ENCODE measurements around the gene CYSRT1. TPM values are rescaled to one million over a fixed set of nuclear protein-coding genes. Genes with fewer than 3 reads are reported as not detected.

Gene CYSRT1
- total RNA-seq, 1 donor from 2014 or later: 1.3 TPM

- H3K4me3 Mint-ChIP-seq (ENCODE audit: unreplicated experiment): no peak overlapping the region
- H3K4me1 ChIP-seq (ENCODE audit: insufficient read depth, low read length): peaks cover 9% of the 10 kb centered on the region
- peaks cover 4% of the 10 kb centered on the region for H3K36me3 Mint-ChIP-seq (ENCODE audit: low read depth, unreplicated experiment)
- no peak overlapping the region for H3K27ac ChIP-seq (ENCODE audit: low read depth, low read length)
- H3K27me3 Mint-ChIP-seq (ENCODE audit: low read depth, unreplicated experiment): no peaks in the 10 kb centered on the region
- TF ChIP-seq EZH2 (IDR thresholded peaks at IDR 0.05; ENCODE audit: insufficient read depth, low read length) (no peak), CTCF (IDR thresholded peaks at IDR 0.05; ENCODE audit: insufficient read depth, low read depth, low read length) (no peak)
- H3K9ac ChIP-seq (ENCODE audit: low read length): no peak overlapping the region
- H3K27ac Mint-ChIP-seq (ENCODE audit: unreplicated experiment): no peak overlapping the region
- no peaks in the 10 kb centered on the region for H3K27me3 ChIP-seq (ENCODE audit: insufficient read depth, low read length)
- H4K20me1 ChIP-seq (ENCODE audit: insufficient read depth, low read length): peaks cover 8% of the 10 kb centered on the region
- no peak overlapping the region for H2AFZ ChIP-seq (ENCODE audit: low read depth, low read length)
- peaks cover 6% of the 10 kb centered on the region for H3K4me1 Mint-ChIP-seq (ENCODE audit: low read depth, unreplicated experiment)
- H3K9me3 ChIP-seq (ENCODE audit: insufficient read depth, low read depth, low read length): no peaks in the 10 kb centered on the region
- no peaks in the 10 kb centered on the region for H3K9me3 Mint-ChIP-seq (ENCODE audit: unreplicated experiment)
- no peaks in the 10 kb centered on the region for H3K79me2 ChIP-seq (ENCODE audit: insufficient read depth, low read length)
- DNase-seq (ENCODE audit: low read depth) (no peak), FAIRE-seq (no peak)
- no peak overlapping the region for H3K4me2 ChIP-seq (ENCODE audit: low read length)
- no peak overlapping the region for H3K4me3 ChIP-seq (ENCODE audit: insufficient read depth, low read depth, low read length)
- no peaks in the 10 kb centered on the region for H3K36me3 ChIP-seq (ENCODE audit: insufficient read depth, low read length)
Observed at GRCh38 chr9:137216188-137216965, 8.6 kb upstream of the CYSRT1 start.

- TF ChIP-seq EZH2 (IDR thresholded peaks at IDR 0.05; ENCODE audit: insufficient read depth, low read length) (no peak), CTCF (IDR thresholded peaks at IDR 0.05; ENCODE audit: insufficient read depth, low read depth, low read length) (no peak)
- no peak for FAIRE-seq
- H4K20me1 ChIP-seq (ENCODE audit: insufficient read depth, low read length): peaks cover 8% of the 10 kb centered on the region
- H3K4me2 ChIP-seq (ENCODE audit: low read length): no peak overlapping the region
- no peaks in the 10 kb centered on the region for H3K36me3 ChIP-seq (ENCODE audit: insufficient read depth, low read length)
- Mint-ChIP-seq H3K4me3 (ENCODE audit: unreplicated experiment) (no peak overlapping the region), H3K27ac (ENCODE audit: unreplicated experiment) (no peak overlapping the region), H3K36me3 (ENCODE audit: low read depth, unreplicated experiment) (peaks cover 4% of the 10 kb centered on the region), H3K27me3 (ENCODE audit: low read depth, unreplicated experiment) (no peaks in the 10 kb centered on the region), H3K9me3 (ENCODE audit: unreplicated experiment) (no peaks in the 10 kb centered on the region), H3K4me1 (ENCODE audit: low read depth, unreplicated experiment) (peaks cover 6% of the 10 kb centered on the region)
- no peaks in the 10 kb centered on the region for H3K27me3 ChIP-seq (ENCODE audit: insufficient read depth, low read length)
- no peak overlapping the region for H3K4me3 ChIP-seq (ENCODE audit: insufficient read depth, low read depth, low read length)
- no peak overlapping the region for H2AFZ ChIP-seq (ENCODE audit: low read depth, low read length)
- H3K4me1 ChIP-seq (ENCODE audit: insufficient read depth, low read length): peaks cover 9% of the 10 kb centered on the region
- no peaks in the 10 kb centered on the region for H3K9me3 ChIP-seq (ENCODE audit: insufficient read depth, low read depth, low read length)
- no peak for DNase-seq (ENCODE audit: low read depth)
- no peak overlapping the region for H3K9ac ChIP-seq (ENCODE audit: low read length)
- H3K79me2 ChIP-seq (ENCODE audit: insufficient read depth, low read length): no peaks in the 10 kb centered on the region
- H3K27ac ChIP-seq (ENCODE audit: low read depth, low read length): no peak overlapping the region
Observed at GRCh38 chr9:137217276-137218211, 7.4 kb upstream of the CYSRT1 start.
